Memory B cell (primary cell): ENCODE measurements around the gene PTTG1.

ENCODE experiments used
- ATAC-seq: fragments of 150-1000 bp; cut with Tn5 transposase; 2 replicates; pipeline ENCODE4 v1.10.0; 2021; ENCODE audit warnings: low read depth, mild to moderate bottlenecking, moderate library complexity
- DNase-seq, 2 donors: peaks; one replicate each; pipeline ENCODE4 v3.0.0; 2022; ENCODE audit warnings: low spot score in 2 of 2
- H3K27ac Mint-ChIP-seq: one replicate; pipeline ENCODE4 v1.8.0; 2022; ENCODE audit warnings: mild to moderate bottlenecking, moderate library complexity, mixed read lengths
- H3K27me3 Mint-ChIP-seq: one replicate; pipeline ENCODE4 v1.8.0; 2022; ENCODE audit warnings: mixed read lengths
- H3K36me3 Mint-ChIP-seq: one replicate; pipeline ENCODE4 v1.8.0; 2022; ENCODE audit warnings: mild to moderate bottlenecking, mixed read lengths
- H3K4me1 Mint-ChIP-seq: one replicate; pipeline ENCODE4 v1.8.0; 2022; ENCODE audit warnings: mixed read lengths
- H3K4me3 Mint-ChIP-seq: one replicate; pipeline ENCODE4 v1.8.0; 2022; ENCODE audit warnings: mild to moderate bottlenecking, moderate library complexity, mixed read lengths
- H3K9me3 Mint-ChIP-seq: one replicate; pipeline ENCODE4 v1.8.0; 2022; ENCODE audit warnings: mixed read lengths

Gene PTTG1

GRCh38 chr5:160452795-160453194 lies 31.1 kb downstream of the PTTG1 start:
- no peaks in the 10 kb centered on the region for H3K27me3 Mint-ChIP-seq
- H3K27ac Mint-ChIP-seq: no peak overlapping the region
- H3K4me3 Mint-ChIP-seq: no peak overlapping the region
- ATAC-seq: no peak
- H3K9me3 Mint-ChIP-seq: no peaks in the 10 kb centered on the region
- no peaks in the 10 kb centered on the region for H3K36me3 Mint-ChIP-seq
- no peak for DNase-seq
- H3K4me1 Mint-ChIP-seq: peaks cover 3% of the 10 kb centered on the region

- no peaks in the 10 kb centered on the region for H3K9me3 Mint-ChIP-seq
- no peak for DNase-seq
- H3K27ac Mint-ChIP-seq: no peak overlapping the region
- H3K4me1 Mint-ChIP-seq: peaks cover 3% of the 10 kb centered on the region
- ATAC-seq: no peak
- H3K36me3 Mint-ChIP-seq: no peaks in the 10 kb centered on the region
- H3K4me3 Mint-ChIP-seq: no peak overlapping the region
- H3K27me3 Mint-ChIP-seq: no peaks in the 10 kb centered on the region
These were observed 32.1 kb downstream of the PTTG1 start for GRCh38 chr5:160453751-160454150.

GRCh38 chr5:160455600-160455999 lies 33.9 kb downstream of the PTTG1 start:
- no peak overlapping the region for H3K27ac Mint-ChIP-seq
- DNase-seq (no peak), ATAC-seq (no peak)
- H3K36me3 Mint-ChIP-seq: no peaks in the 10 kb centered on the region
- no peaks in the 10 kb centered on the region for H3K27me3 Mint-ChIP-seq
- no peak overlapping the region for H3K4me3 Mint-ChIP-seq
- H3K4me1 Mint-ChIP-seq: peaks cover 9% of the 10 kb centered on the region
- no peaks in the 10 kb centered on the region for H3K9me3 Mint-ChIP-seq

- Mint-ChIP-seq H3K36me3 (no peaks in the 10 kb centered on the region), H3K27ac (no peak overlapping the region), H3K4me1 (peaks cover 9% of the 10 kb centered on the region), H3K4me3 (no peak overlapping the region), H3K9me3 (no peaks in the 10 kb centered on the region), H3K27me3 (no peaks in the 10 kb centered on the region)
- DNase-seq (no peak), ATAC-seq (no peak)
These were observed 35.0 kb downstream of the PTTG1 start for GRCh38 chr5:160456480-160457177.

- Mint-ChIP-seq H3K4me1 (peaks cover 8% of the 10 kb centered on the region), H3K9me3 (no peaks in the 10 kb centered on the region), H3K27me3 (no peaks in the 10 kb centered on the region), H3K27ac (no peak overlapping the region), H3K36me3 (no peaks in the 10 kb centered on the region), H3K4me3 (no peak overlapping the region)
- ATAC-seq (no peak), DNase-seq (no peak)
These were observed 35.6 kb downstream of the PTTG1 start for GRCh38 chr5:160457252-160457651.

- H3K4me3 Mint-ChIP-seq: no peak overlapping the region
- peaks cover 5% of the 10 kb centered on the region for H3K4me1 Mint-ChIP-seq
- ATAC-seq (peak; percentile 38), DNase-seq (no peak)
- H3K36me3 Mint-ChIP-seq: no peaks in the 10 kb centered on the region
- H3K27me3 Mint-ChIP-seq: no peaks in the 10 kb centered on the region
- H3K27ac Mint-ChIP-seq: no peak overlapping the region
- no peaks in the 10 kb centered on the region for H3K9me3 Mint-ChIP-seq
These were observed 37.4 kb downstream of the PTTG1 start for GRCh38 chr5:160458806-160459800.

GRCh38 chr5:160460377-160461049 lies 38.9 kb downstream of the PTTG1 start:
- H3K27me3 Mint-ChIP-seq: no peaks in the 10 kb centered on the region
- ATAC-seq: peak; percentile 34
- DNase-seq: no peak
- no peaks in the 10 kb centered on the region for H3K36me3 Mint-ChIP-seq
- no peak overlapping the region for H3K27ac Mint-ChIP-seq
- no peaks in the 10 kb centered on the region for H3K9me3 Mint-ChIP-seq
- H3K4me1 Mint-ChIP-seq: peaks cover 5% of the 10 kb centered on the region
- no peak overlapping the region for H3K4me3 Mint-ChIP-seq

GRCh38 chr5:160461378-160461777 lies 39.7 kb downstream of the PTTG1 start:
- Mint-ChIP-seq H3K27ac (no peak overlapping the region), H3K36me3 (no peaks in the 10 kb centered on the region), H3K9me3 (no peaks in the 10 kb centered on the region), H3K4me1 (peaks cover 6% of the 10 kb centered on the region), H3K4me3 (no peak overlapping the region), H3K27me3 (no peaks in the 10 kb centered on the region)
- ATAC-seq (no peak), DNase-seq (no peak)

GRCh38 chr5:160462167-160462566 lies 40.5 kb downstream of the PTTG1 start:
- H3K9me3 Mint-ChIP-seq: no peaks in the 10 kb centered on the region
- no peak overlapping the region for H3K27ac Mint-ChIP-seq
- peaks cover 14% of the 10 kb centered on the region for H3K4me1 Mint-ChIP-seq
- no peaks in the 10 kb centered on the region for H3K36me3 Mint-ChIP-seq
- no peaks in the 10 kb centered on the region for H3K27me3 Mint-ChIP-seq
- peak; percentile 42 for ATAC-seq
- no peak overlapping the region for H3K4me3 Mint-ChIP-seq
- no peak for DNase-seq

GRCh38 chr5:160463227-160463626 lies 41.6 kb downstream of the PTTG1 start:
- Mint-ChIP-seq H3K4me1 (peaks cover 24% of the 10 kb centered on the region), H3K36me3 (no peaks in the 10 kb centered on the region), H3K27me3 (no peaks in the 10 kb centered on the region), H3K4me3 (no peak overlapping the region), H3K27ac (no peak overlapping the region), H3K9me3 (no peaks in the 10 kb centered on the region)
- no peak for ATAC-seq
- no peak for DNase-seq

- DNase-seq: no peak
- no peak for ATAC-seq
- Mint-ChIP-seq H3K27me3 (no peaks in the 10 kb centered on the region), H3K4me3 (no peak overlapping the region), H3K36me3 (no peaks in the 10 kb centered on the region), H3K27ac (no peak overlapping the region), H3K9me3 (no peaks in the 10 kb centered on the region), H3K4me1 (peaks cover 25% of the 10 kb centered on the region)
These were observed 42.2 kb downstream of the PTTG1 start for GRCh38 chr5:160463740-160464465.

- Mint-ChIP-seq H3K4me1 (peaks cover 25% of the 10 kb centered on the region), H3K36me3 (no peaks in the 10 kb centered on the region), H3K27me3 (no peaks in the 10 kb centered on the region), H3K9me3 (no peaks in the 10 kb centered on the region), H3K27ac (no peak overlapping the region), H3K4me3 (no peak overlapping the region)
- DNase-seq (no peak), ATAC-seq (no peak)
These were observed 42.8 kb downstream of the PTTG1 start for GRCh38 chr5:160464466-160464797.

GRCh38 chr5:160466116-160466515 lies 44.5 kb downstream of the PTTG1 start:
- ATAC-seq (no peak), DNase-seq (no peak)
- no peak overlapping the region for H3K4me3 Mint-ChIP-seq
- no peaks in the 10 kb centered on the region for H3K27me3 Mint-ChIP-seq
- H3K9me3 Mint-ChIP-seq: no peaks in the 10 kb centered on the region
- no peaks in the 10 kb centered on the region for H3K36me3 Mint-ChIP-seq
- no peak overlapping the region for H3K27ac Mint-ChIP-seq
- H3K4me1 Mint-ChIP-seq: peaks cover 33% of the 10 kb centered on the region
